Thoracic aorta (tissue), 2 donors: Measurements from ENCODE around the gene INO80E. TPM values are rescaled to one million over a fixed set of nuclear protein-coding genes. Genes with fewer than 3 reads are reported as not detected.

Source experiments
- ATAC-seq: fragments of 150-250 bp; one replicate; pipeline ENCODE4 v1.8.0; 2017; ENCODE audit warnings: low read depth; ENCODE audit not compliant: insufficient number of reproducible peaks, low FRiP score
- DNase-seq: peaks from one replicate; pipeline ENCODE4 v3.0.0-alpha.2; 2020; ENCODE audit warnings: low spot score
- H3K27ac ChIP-seq, 2 donors: fragments of 200-600 bp; sonication (generic); 1 replicate in 1 of 2; 2 replicates in 1 of 2; pipeline ENCODE4 v1.5.1; 2016; ENCODE audit warnings: mild to moderate bottlenecking in 2 of 2, moderate library complexity in 2 of 2
- H3K27me3 ChIP-seq: fragments of 200-600 bp; sonication (generic); replicated peaks from 2 replicates; pipeline ENCODE4 v1.6.0; 2016; ENCODE audit warnings: mild to moderate bottlenecking; ENCODE audit not compliant: insufficient read depth
- H3K36me3 ChIP-seq: fragments of 200-600 bp; sonication (generic); one replicate; pipeline ENCODE4 v1.5.1; 2016
- H3K4me1 ChIP-seq, 2 donors: fragments of 200-600 bp; sonication (generic); 1 replicate in 1 of 2; 2 replicates in 1 of 2; pipeline versions ENCODE4 v1.5.1 to v1.6.0; 2016; ENCODE audit warnings: low read depth in 2 of 2, mild to moderate bottlenecking in 1 of 2; ENCODE audit not compliant: control insufficient read depth in 1 of 2
- H3K4me3 ChIP-seq: fragments of 200-600 bp; sonication (generic); 2 replicates; pipeline ENCODE4 v1.5.1; 2016; ENCODE audit warnings: mild to moderate bottlenecking
- H3K9me3 ChIP-seq: fragments of 200-600 bp; sonication (generic); 2 replicates; pipeline ENCODE4 v1.5.1; 2016
- CTCF ChIP-seq: fragments of 200-600 bp; sonication (generic); IDR thresholded peaks from one replicate; pipeline ENCODE4 v1.5.1; 2019; ENCODE audit warnings: antibody characterized with exemption
- total RNA-seq, 2 donors: library from RNA; depleted of rRNA; stranded (reverse); fragments of >200 nt; gene quantifications; one replicate each; pipeline versions ENCODE4 v1.1.0 to v1.2.3, GENCODE V29; 2016

INO80E gene
- total RNA-seq, 2 donors from 2014 or later: 67.4 to 81.8 TPM

DNA sequence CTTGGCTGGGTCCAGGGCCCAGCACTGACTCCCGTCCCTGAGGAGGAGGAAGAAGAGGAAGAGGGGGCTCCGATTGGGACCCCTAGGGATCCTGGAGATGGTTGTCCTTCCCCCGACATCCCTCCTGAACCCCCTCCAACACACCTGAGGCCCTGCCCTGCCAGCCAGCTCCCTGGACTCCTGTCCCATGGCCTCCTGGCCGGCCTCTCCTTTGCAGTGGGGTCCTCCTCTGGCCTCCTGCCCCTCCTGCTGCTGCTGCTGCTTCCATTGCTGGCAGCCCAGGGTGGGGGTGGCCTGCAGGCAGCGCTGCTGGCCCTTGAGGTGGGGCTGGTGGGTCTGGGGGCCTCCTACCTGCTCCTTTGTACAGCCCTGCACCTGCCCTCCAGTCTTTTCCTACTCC lies 9.1 kb upstream of the INO80E start:
- Histone ChIP-seq H3K36me3 (peaks cover 82% of the 10 kb centered on the region), H3K4me3 (no peak overlapping the region), H3K9me3 (no peaks in the 10 kb centered on the region), H3K4me1 (no peaks in the 10 kb centered on the region), H3K27me3 (no peaks in the 10 kb centered on the region), H3K27ac (no peak overlapping the region)
- no peak for ATAC-seq
- no peak for DNase-seq
- no peak for TF ChIP-seq CTCF

DNA sequence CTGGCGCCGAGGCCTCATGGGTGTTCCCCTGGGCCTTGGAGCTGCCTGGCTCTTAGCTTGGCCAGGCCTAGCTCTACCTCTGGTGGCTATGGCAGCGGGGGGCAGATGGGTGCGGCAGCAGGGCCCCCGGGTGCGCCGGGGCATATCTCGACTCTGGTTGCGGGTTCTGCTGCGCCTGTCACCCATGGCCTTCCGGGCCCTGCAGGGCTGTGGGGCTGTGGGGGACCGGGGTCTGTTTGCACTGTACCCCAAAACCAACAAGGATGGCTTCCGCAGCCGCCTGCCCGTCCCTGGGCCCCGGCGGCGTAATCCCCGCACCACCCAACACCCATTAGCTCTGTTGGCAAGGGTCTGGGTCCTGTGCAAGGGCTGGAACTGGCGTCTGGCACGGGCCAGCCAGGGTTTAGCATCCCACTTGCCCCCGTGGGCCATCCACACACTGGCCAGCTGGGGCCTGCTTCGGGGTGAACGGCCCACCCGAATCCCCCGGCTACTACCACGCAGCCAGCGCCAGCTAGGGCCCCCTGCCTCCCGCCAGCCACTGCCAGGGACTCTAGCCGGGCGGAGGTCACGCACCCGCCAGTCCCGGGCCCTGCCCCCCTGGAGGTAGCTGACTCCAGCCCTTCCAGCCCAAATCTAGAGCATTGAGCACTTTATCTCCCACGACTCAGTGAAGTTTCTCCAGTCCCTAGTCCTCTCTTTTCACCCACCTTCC lies 8.5 kb upstream of the INO80E start:
- no peaks in the 10 kb centered on the region for H3K27me3 ChIP-seq
- H3K27ac ChIP-seq: no peak overlapping the region
- no peaks in the 10 kb centered on the region for H3K9me3 ChIP-seq
- H3K4me1 ChIP-seq: no peaks in the 10 kb centered on the region
- DNase-seq (no peak), ATAC-seq (no peak)
- H3K4me3 ChIP-seq: no peak overlapping the region
- peaks cover 78% of the 10 kb centered on the region for H3K36me3 ChIP-seq
- no peak for TF ChIP-seq CTCF

DNA sequence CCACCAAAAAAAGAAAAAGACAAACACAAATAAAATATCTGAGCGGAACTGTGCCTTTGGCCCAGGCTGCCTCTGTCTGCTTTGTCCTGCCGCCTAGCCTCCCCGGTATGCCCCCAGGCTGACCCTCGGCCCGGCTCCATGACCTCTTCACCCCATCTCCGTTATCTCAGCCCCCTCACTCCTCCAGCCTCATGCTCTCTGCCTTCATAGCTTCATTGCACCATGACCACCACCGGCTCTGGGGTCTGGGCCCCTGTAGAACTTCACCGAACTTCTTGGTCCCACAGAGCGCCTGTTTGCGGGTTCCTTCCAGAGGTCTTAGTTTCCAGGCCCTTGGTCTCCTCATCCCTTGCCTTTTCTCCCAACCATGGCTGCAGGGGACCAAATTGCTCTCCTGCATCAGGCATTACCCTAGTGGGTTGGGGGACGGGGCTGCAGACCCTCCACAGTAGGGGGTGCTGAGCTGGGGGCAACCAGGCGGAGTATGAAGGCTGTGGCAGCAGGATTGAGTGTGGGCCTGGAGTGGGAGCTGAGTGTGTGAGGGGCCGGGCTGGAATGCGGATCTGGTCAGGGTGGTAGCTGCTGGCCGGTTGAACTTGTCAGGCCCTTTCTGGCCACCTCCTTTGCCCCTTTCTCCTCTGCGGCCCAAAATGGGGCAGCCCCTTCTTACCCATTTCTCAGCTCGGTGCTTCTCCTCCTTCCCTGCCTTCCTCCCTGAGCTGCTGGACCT lies 7.5 kb upstream of the INO80E start:
- H3K27me3 ChIP-seq: no peaks in the 10 kb centered on the region
- no peak overlapping the region for H3K4me3 ChIP-seq
- H3K9me3 ChIP-seq: no peaks in the 10 kb centered on the region
- no peaks in the 10 kb centered on the region for H3K4me1 ChIP-seq
- no peak for ATAC-seq
- DNase-seq: no peak
- H3K36me3 ChIP-seq: peaks cover 74% of the 10 kb centered on the region
- H3K27ac ChIP-seq: no peak overlapping the region
- no peak for TF ChIP-seq CTCF

- peaks cover 0 to 3% of the 10 kb centered on the region in 2 donors for H3K4me1 ChIP-seq
- no peak overlapping the region for H3K4me3 ChIP-seq
- H3K27me3 ChIP-seq: no peaks in the 10 kb centered on the region
- H3K9me3 ChIP-seq: no peaks in the 10 kb centered on the region
- peaks cover 66% of the 10 kb centered on the region for H3K36me3 ChIP-seq
- ATAC-seq (no peak), DNase-seq (no peak)
- no peak overlapping the region for H3K27ac ChIP-seq
- TF ChIP-seq CTCF: no peak
Observed at GRCh38 chr16:29989111-29989858, 6.8 kb upstream of the INO80E start.

- H3K36me3 ChIP-seq: peaks cover 59% of the 10 kb centered on the region
- TF ChIP-seq CTCF: no peak
- no peak for DNase-seq
- H3K27ac ChIP-seq: no peak overlapping the region
- no peaks in the 10 kb centered on the region for H3K27me3 ChIP-seq
- no peak overlapping the region for H3K4me3 ChIP-seq
- no peak for ATAC-seq
- H3K4me1 ChIP-seq: peaks cover 6 to 11% of the 10 kb centered on the region in 2 donors
- no peaks in the 10 kb centered on the region for H3K9me3 ChIP-seq
Observed at GRCh38 chr16:29990034-29990433, 6.0 kb upstream of the INO80E start.
